ENCODE data around the gene PLA2G2F. TPM values are rescaled to one million over a fixed set of nuclear protein-coding genes. Genes with fewer than 3 reads are reported as not detected.

The PLA2G2F gene
- total RNA-seq (2021; fragmentation: NEBNext Ultra II Directional; extraction: Animal tissue kit (Norgen Biotek cat#: 25700)), result not detected in 2 replicates
- polyA plus RNA-seq (2011; rRNA removed), result not detected in 2 replicates
- not detected for polyA plus RNA-seq (2011; cell fraction: cytosol; rRNA removed)
- polyA plus RNA-seq (2011; cell fraction: nucleus; rRNA removed), result not detected
- polyA plus RNA-seq (2012, experiment 1 of 2), result not detected in 4 replicates
- not detected for polyA plus RNA-seq (2012, experiment 2 of 2)
- not detected for polyA plus RNA-seq (2013, experiment 1 of 2)
- not detected for polyA plus RNA-seq (2013, experiment 2 of 2)
- polyA minus RNA-seq (2011; rRNA and poly(A)+ RNA removed), result not detected in 2 replicates
- polyA minus RNA-seq (2011; cell fraction: cytosol; rRNA and poly(A)+ RNA removed), result not detected
- polyA minus RNA-seq (2011; cell fraction: nucleus; rRNA and poly(A)+ RNA removed), result not detected
- long read RNA-seq, experiment 1, result 0 reads
- long read RNA-seq, experiment 2, result 0 reads

GRCh38 chr1:20138961-20139550, at the start of gene PLA2G2F:
TSS of gene PLA2G2F (plus strand) at chr1:20139323. CDS start at chr1:20139428, 105 bp downstream.
- DNase-seq (ENCODE audit: low read depth in 1 of 2, low spot score in 2 of 2) (no peak), FAIRE-seq (no peak)
- no peak within 1 kb of the TSS for H3K27ac ChIP-seq (ENCODE audit: low read depth, low read length)
- H2BK15ac ChIP-seq (ENCODE audit: low read length), result no peak within 1 kb of the TSS
- H2AFZ ChIP-seq (ENCODE audit: low read length), result no peak within 1 kb of the TSS
- no peak within 1 kb of the TSS for H4K8ac ChIP-seq (ENCODE audit: extremely low read depth, insufficient read depth, low read length)
- WGBS, 2 experiments (ENCODE audit: extremely low coverage in 1 of 2, insufficient coverage in 1 of 2, insufficient read length in 1 of 2, insufficient replicate concordance in 2 of 2, low coverage in 1 of 2, low lambda C conversion rate in 2 of 2, missing lambda C conversion rate in 1 of 2), result 85% methylated on average over 9 of the region's 9 CpGs; no CpG with 5 or more reads in 1 of the 2 experiments
- H2AK5ac ChIP-seq (ENCODE audit: low read depth, low read length), result no peak within 1 kb of the TSS
- no peak within 1 kb of the TSS for H2BK5ac ChIP-seq (ENCODE audit: low read depth, low read length)
- no peak within 1 kb of the TSS for H3K4me3 ChIP-seq (ENCODE audit: extremely low read depth in 1 of 4, insufficient read depth in 2 of 4, low read depth in 3 of 4, low read length in 4 of 4)
- no peak within 1 kb of the TSS for H2BK12ac ChIP-seq (ENCODE audit: low read depth, low read length)
- H3K56ac ChIP-seq (replicated peaks; ENCODE audit: insufficient read length, low read depth, low read length), result no peak within 1 kb of the TSS
- H3K4ac ChIP-seq (replicated peaks; ENCODE audit: insufficient read length, low read depth, low read length), result no peak within 1 kb of the TSS
- H3K4me2 ChIP-seq (ENCODE audit: insufficient read depth in 1 of 2, low read depth in 2 of 2, low read length in 2 of 2), result no peak within 1 kb of the TSS
- no peak within 1 kb of the TSS for H3K23ac ChIP-seq (ENCODE audit: insufficient read length)
- no peaks in the 10 kb centered on the region; a peak in 1 of 4 replicates for H3K9me3 ChIP-seq (ENCODE audit: insufficient read depth in 2 of 2, low read depth in 1 of 2, low read length in 1 of 2)
- H2BK120ac ChIP-seq (replicated peaks; ENCODE audit: low read depth, low read length), result no peak within 1 kb of the TSS
- H3K23me2 ChIP-seq (ENCODE audit: low read depth, low read length), result peaks cover 3% of the 10 kb centered on the region; the same call in 1 of the 2 replicates
- H4K20me1 ChIP-seq (replicated peaks in 1 of 2; ENCODE audit: control insufficient read depth in 1 of 2, insufficient read depth in 2 of 2, low read length in 2 of 2), result no peaks in the 10 kb centered on the region
- TF ChIP-seq TCF12 (IDR thresholded peaks at IDR 0.05; ENCODE audit: low read depth, low read length), result no peak
- no peak for TF ChIP-seq CBX8 (IDR thresholded peaks at IDR 0.05; ENCODE audit: borderline replicate concordance, low read depth, low read length)
- TF ChIP-seq ATF3 (IDR thresholded peaks at IDR 0.05; ENCODE audit: insufficient read depth, low read depth, low read length), result no peak
- TF ChIP-seq GABPA (IDR thresholded peaks at IDR 0.05; ENCODE audit: borderline replicate concordance, insufficient read depth, low read length), result no peak
- TF ChIP-seq KDM5A (IDR thresholded peaks at IDR 0.05; ENCODE audit: low read length), result no peak
- no peak within 1 kb of the TSS for H2BK20ac ChIP-seq (ENCODE audit: low read length)
- no peak within 1 kb of the TSS for H4K5ac ChIP-seq (ENCODE audit: insufficient read length, low read depth, low read length)
- no peak within 1 kb of the TSS for H3K18ac ChIP-seq (ENCODE audit: extremely low read depth, low read length)
- no peak within 1 kb of the TSS for H3K9ac ChIP-seq (replicated peaks in 1 of 4; ENCODE audit: extremely low read depth in 1 of 4, low read depth in 3 of 4, low read length in 3 of 4)
- ChIA-PET CTCF (ENCODE audit: partially characterized antibody) (no interaction called here), POLR2A (ENCODE audit: partially characterized antibody) (no interaction called here)
- H3K27me3 ChIP-seq (replicated peaks in 1 of 4; ENCODE audit: control insufficient read depth in 3 of 4, extremely low read depth in 1 of 4, insufficient read depth in 3 of 4, low read length in 3 of 4), result no peaks in the 10 kb centered on the region
- no peaks in the 10 kb centered on the region; a peak in 1 of 7 replicates for H3K4me1 ChIP-seq (replicated peaks in 1 of 4; ENCODE audit: control insufficient read depth in 3 of 4, insufficient read depth in 4 of 4, low read length in 3 of 4)
- H3K79me2 ChIP-seq (ENCODE audit: control insufficient read depth in 1 of 2, insufficient read depth in 2 of 2, low read length in 2 of 2), result no peaks in the 10 kb centered on the region
- no peaks in the 10 kb centered on the region for H3K79me1 ChIP-seq (ENCODE audit: low read depth, low read length)
- no peaks in the 10 kb centered on the region for H3K36me3 ChIP-seq (ENCODE audit: control insufficient read depth in 2 of 4, insufficient read depth in 4 of 4, low read length in 3 of 4)
- no peak within 1 kb of the TSS for H4K91ac ChIP-seq (replicated peaks; ENCODE audit: insufficient read length, low read length)
- H3K14ac ChIP-seq (ENCODE audit: insufficient read length), result no peak within 1 kb of the TSS
